Keratinocyte (primary cell): Measurements from ENCODE around the gene VWDE.

Experiments
- CTCF ChIP-seq, 3 experiments: IDR thresholded peaks in 1 of 3; conservative IDR thresholded peaks in 1 of 3; optimal IDR thresholded peaks in 1 of 3; 2 replicates in 2 of 3; 3 replicates in 1 of 3; pipeline versions ENCODE3 to v1.5.1; 2011; ENCODE audit warnings: low read length in 3 of 3, mild to moderate bottlenecking in 3 of 3, moderate library complexity in 2 of 3, control low read depth in 1 of 3, inconsistent platforms in 1 of 3; ENCODE audit not compliant: insufficient read depth in 2 of 3; ENCODE audit errors: extremely low read depth in 1 of 3
- EZH2 ChIP-seq: IDR thresholded peaks from one replicate; pipeline ENCODE4 v1.6.1; 2012; ENCODE audit warnings: inconsistent platforms, mild to moderate bottlenecking, low read length, moderate library complexity

GRCh38 chr7:12287901-12288300 lies 115.8 kb downstream of the VWDE start:
- TF ChIP-seq CTCF (optimal IDR thresholded peaks at IDR 0.05 in 1 of 3, IDR thresholded peaks at IDR 0.05 in 1 of 3, conservative IDR thresholded peaks at IDR 0.05 in 1 of 3; ENCODE audit: extremely low read depth in 1 of 3, insufficient read depth in 2 of 3, low read length in 3 of 3) (no peak), EZH2 (no peak)
